Thoracic aorta endothelial cell (primary cell): Measurements from ENCODE around the gene PEX12. TPM values are rescaled to one million over a fixed set of nuclear protein-coding genes. Genes with fewer than 3 reads are reported as not detected.

Source experiments
- small RNA-seq: library from RNA; depleted of rRNA; stranded (forward); fragments of <200 nt; gene quantifications from one replicate; pipeline ENCODE3, GENCODE V24; 2012
- total RNA-seq: library from RNA; depleted of rRNA; stranded (reverse); fragments of >200 nt; gene quantifications from 2 replicates; pipeline ENCODE4 v1.2.3, GENCODE V29; 2012

Gene PEX12
- total RNA-seq, result 4.9 and 5.3 TPM in 2 replicates

DNA sequence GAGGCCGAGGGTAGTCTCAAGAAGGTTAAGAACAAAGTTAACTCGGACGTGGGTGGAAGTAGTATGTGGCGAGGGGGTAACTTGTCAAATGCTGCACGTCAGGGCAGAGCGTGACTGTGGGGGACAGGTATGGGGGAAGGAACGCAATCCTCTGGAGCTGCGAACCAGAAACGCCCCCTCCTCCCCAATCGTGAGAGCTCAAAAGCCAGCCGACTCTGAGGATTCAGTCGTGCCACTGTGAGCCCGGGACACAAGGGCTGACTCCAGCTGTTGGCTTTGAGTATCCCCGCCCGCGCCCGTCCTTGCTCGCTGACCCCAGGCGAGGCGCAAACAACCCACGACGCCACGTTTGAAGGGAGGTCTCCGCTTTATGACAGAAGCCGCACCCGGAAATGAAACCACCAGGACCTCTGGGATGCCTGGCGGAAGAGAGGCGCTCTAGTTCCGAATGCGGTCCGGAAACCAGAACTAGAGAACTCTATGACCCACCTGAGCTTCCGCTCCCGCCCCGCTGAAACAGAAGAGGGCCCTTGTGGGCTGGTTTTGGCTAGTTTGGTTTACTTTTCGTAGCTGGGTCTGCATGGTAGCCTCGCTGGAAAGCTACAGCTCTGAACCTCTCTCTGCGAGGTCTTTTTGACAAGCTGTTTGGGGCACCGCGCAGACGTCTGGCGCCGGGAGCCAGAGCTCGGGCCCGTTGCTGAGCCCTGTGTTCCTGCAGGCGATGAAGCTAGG, at the start of gene PEX12:
TSS of gene PEX12 (minus strand) at position 375 of the 732 bp plus-strand sequence. CDS start 550 bp downstream, outside the sequence.

DNA sequence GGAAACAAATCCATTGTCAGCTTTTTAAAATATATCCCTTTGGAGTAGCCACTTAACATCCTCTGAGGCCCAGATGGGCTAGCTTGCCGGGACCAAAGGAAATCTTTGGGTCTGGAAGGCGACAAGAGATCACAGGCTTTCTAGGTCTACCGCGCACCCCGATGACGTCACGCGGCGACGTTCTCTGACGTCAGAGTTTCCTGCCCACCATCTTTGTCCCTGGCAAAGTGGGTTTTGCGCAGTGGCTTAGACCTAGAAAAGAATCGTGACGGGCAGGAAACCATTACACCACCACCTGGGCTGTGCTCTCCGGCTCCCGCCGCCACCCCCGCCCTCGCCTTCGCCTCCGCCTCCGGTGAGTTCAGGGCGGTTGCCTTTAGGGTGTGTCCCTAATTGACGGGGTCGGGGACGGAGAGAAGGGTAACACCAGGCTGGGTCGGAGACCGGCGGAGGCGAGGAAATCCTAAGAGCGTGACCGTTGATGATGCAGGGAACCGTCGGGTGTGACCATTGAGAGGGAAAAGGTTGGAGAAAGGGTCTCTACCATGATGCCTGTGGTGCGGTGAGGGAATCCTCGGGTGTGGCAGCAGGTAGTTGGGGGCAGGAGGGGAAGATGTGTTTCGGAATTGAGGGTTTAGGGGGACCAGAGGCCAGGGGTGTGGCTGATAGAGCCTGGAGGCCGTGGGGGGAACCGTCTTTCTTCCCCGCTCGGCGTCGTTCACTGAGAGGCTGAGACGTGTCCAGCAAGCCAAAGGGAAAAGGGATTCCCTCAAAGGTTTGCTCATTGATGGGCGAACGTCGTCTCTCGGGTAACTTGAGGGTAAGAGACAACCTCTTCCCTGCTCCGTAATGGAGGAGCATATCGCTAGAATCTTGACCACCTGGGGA, 8.9 kb upstream of the PEX12 start, which contains the start of gene AP2B1:
TSS of gene AP2B1 (plus strand) at position 249 of the 888 bp plus-strand sequence. CDS start 6,709 bp downstream, outside the sequence.

GRCh38 chr17:35560703-35561102, 17.7 kb downstream of the PEX12 start, which contains the start of gene SLFN14:
SLFN14 (minus strand) TSS chr17:35560819; CDS start chr17:35558062, 2,757 bp downstream.

GRCh38 chr17:35537601-35538141, 40.7 kb downstream of the PEX12 start, which contains the start of gene SLFN12L:
SLFN12L (minus strand) TSS chr17:35537678; CDS start chr17:35522364, 15,314 bp downstream.

Small RNA genes lying within 50 kb of the gene (small RNA-seq; reads per million reads assigned to genes)
- gene AC004134.1 (not detected), gene AC015911.1 (not detected), gene SNORD7 (198 reads per million, percentile 99 among the genes with 10 or more reads in this experiment)

Other genes starting within 250 kb of the PEX12 start
- gene SLFN11, start 204.9 kb downstream of the PEX12 start, total RNA-seq, result 133 and 202 TPM in 2 replicates
- 47.0 and 61.0 TPM in 2 replicates for gene SLFN12, start 146.1 kb downstream of the PEX12 start, total RNA-seq
- 2.5 and 4.3 TPM in 2 replicates for gene SLFN13, start 129.8 kb downstream of the PEX12 start, total RNA-seq
- under 0.01 TPM in 1 of 2 replicates, not detected in the other for gene SLFN12L, start 40.9 kb downstream of the PEX12 start, total RNA-seq
- not detected in 2 replicates for gene SLFN14, start 17.8 kb downstream of the PEX12 start, total RNA-seq
- gene AP2B1, start 8.8 kb upstream of the PEX12 start, total RNA-seq, result 172 and 218 TPM in 2 replicates
- 0.13 and 0.22 TPM in 2 replicates for gene RASL10B, start 153.1 kb upstream of the PEX12 start, total RNA-seq
- gene GAS2L2, start 174.7 kb upstream of the PEX12 start, total RNA-seq, result not detected in 2 replicates
- not detected in 2 replicates for gene C17orf50, start 182.3 kb upstream of the PEX12 start, total RNA-seq
- 2.5 and 4.0 TPM in 2 replicates for gene MMP28, start 217.1 kb upstream of the PEX12 start, total RNA-seq
- 96.1 and 124 TPM in 2 replicates for gene TAF15, start 230.9 kb upstream of the PEX12 start, total RNA-seq